HG03378 (cell line): Measurements from ENCODE around the gene COX7A2.
A peak's percentile ranks its signal among the peaks of the same experiment; 100 is the strongest.

Source experiments
- ATAC-seq: cut with Tn5 transposase; IDR thresholded peaks from one replicate; pipeline ENCODE4 v1.9.1; 2021; ENCODE audit warnings: mild to moderate bottlenecking, moderate library complexity; ENCODE audit not compliant: unreplicated experiment

Gene COX7A2

GRCh38 chr6:75222261-75222660, 21.3 kb downstream of the COX7A2 start:
- ATAC-seq = no peak

GRCh38 chr6:75221116-75221515, 22.5 kb downstream of the COX7A2 start:
- no peak for ATAC-seq

- ATAC-seq = no peak
Observed at GRCh38 chr6:75220357-75220756, 23.2 kb downstream of the COX7A2 start.

GRCh38 chr6:75219263-75219662, 24.3 kb downstream of the COX7A2 start:
- no peak for ATAC-seq

GRCh38 chr6:75217193-75217592, 26.4 kb downstream of the COX7A2 start:
- ATAC-seq = no peak

GRCh38 chr6:75215291-75215690, 28.3 kb downstream of the COX7A2 start:
- ATAC-seq = no peak

GRCh38 chr6:75213732-75214131, 29.9 kb downstream of the COX7A2 start:
- no peak for ATAC-seq

- no peak for ATAC-seq
Observed at GRCh38 chr6:75213112-75213511, 30.5 kb downstream of the COX7A2 start.

- no peak for ATAC-seq
Observed at GRCh38 chr6:75211920-75212590, 31.5 kb downstream of the COX7A2 start.

GRCh38 chr6:75210885-75211739, 32.5 kb downstream of the COX7A2 start:
- ATAC-seq = no peak

GRCh38 chr6:75209184-75209723, 34.3 kb downstream of the COX7A2 start:
- ATAC-seq = no peak

GRCh38 chr6:75208298-75209183, 35.1 kb downstream of the COX7A2 start:
- ATAC-seq = peak; percentile 75

- ATAC-seq = no peak
Observed at GRCh38 chr6:75206576-75207342, 36.8 kb downstream of the COX7A2 start.

- no peak for ATAC-seq
Observed at GRCh38 chr6:75205776-75206575, 37.6 kb downstream of the COX7A2 start, which contains the start of gene COL12A1. COL12A1 (minus strand) TSS chr6:75206053; CDS start chr6:75202792, 3,261 bp downstream.

GRCh38 chr6:75204959-75205775, 38.4 kb downstream of the COX7A2 start:
- no peak for ATAC-seq

- ATAC-seq = no peak
Observed at GRCh38 chr6:75204217-75204958, 39.2 kb downstream of the COX7A2 start.

- ATAC-seq = no peak
Observed at GRCh38 chr6:75203721-75204120, 39.9 kb downstream of the COX7A2 start.

- ATAC-seq = no peak
Observed at GRCh38 chr6:75202676-75203131, 40.9 kb downstream of the COX7A2 start.
